K562 (cell line): ENCODE results near the gene USP13. TPM values are rescaled to one million over a fixed set of nuclear protein-coding genes. Genes with fewer than 3 reads are reported as not detected.

Experiments
- EP400 ChIP-seq: fragments of 450-650 bp; IDR thresholded peaks from 2 replicates; pipeline ENCODE4 v1.6.1; 2017; ENCODE audit warnings: antibody characterized with exemption, mild to moderate bottlenecking, moderate library complexity
- IRF2 ChIP-seq: sonication (generic); formaldehyde crosslinking; IDR thresholded peaks from 2 replicates; pipeline ENCODE4 v1.8.1; 2022; ENCODE audit warnings: mild to moderate bottlenecking, missing genetic modification reagents
- JUN ChIP-seq, 2 experiments: sonication (generic) in 1 of 2; formaldehyde crosslinking in 1 of 2; IDR thresholded peaks; 2 replicates each; pipeline versions ENCODE4 v1.6.1 to v1.8.0; 2012 to 2022; ENCODE audit warnings: borderline replicate concordance in 2 of 2, mild to moderate bottlenecking in 2 of 2, improper control_type of control experiment in 1 of 2, low read depth in 1 of 2, low read length in 1 of 2, missing genetic modification reagents in 1 of 2
- MAFF ChIP-seq: IDR thresholded peaks from 2 replicates; pipeline ENCODE4 v1.6.1; 2012; ENCODE audit warnings: low read length, improper control_type of control experiment
- MAFG ChIP-seq: fragments of 450-650 bp; conservative IDR thresholded peaks from 2 replicates; pipeline ENCODE4 v1.6.1; 2016; ENCODE audit warnings: missing genetic modification characterization, missing compliant biosample characterization
- MEF2D ChIP-seq: conservative IDR thresholded peaks from 2 replicates; pipeline ENCODE4 v1.6.1; 2016; ENCODE audit warnings: low read depth, missing genetic modification characterization, missing compliant biosample characterization
- MGA ChIP-seq: fragments of 450-650 bp; IDR thresholded peaks from 2 replicates; pipeline ENCODE4 v1.6.1; 2016; ENCODE audit warnings: mild to moderate bottlenecking, moderate library complexity
- MXI1 ChIP-seq: IDR thresholded peaks from 2 replicates; pipeline ENCODE4 v1.6.1; 2011; ENCODE audit warnings: low read depth, mild to moderate bottlenecking, improper control_type of control experiment, low read length
- NCOR1 ChIP-seq: fragments of 450-650 bp; IDR thresholded peaks from 2 replicates; pipeline ENCODE4 v1.6.1; 2016; ENCODE audit warnings: mild to moderate bottlenecking, moderate library complexity
- SMARCC2 ChIP-seq: fragments of 450-650 bp; IDR thresholded peaks from 2 replicates; pipeline ENCODE4 v1.6.1; 2017; ENCODE audit warnings: antibody characterized with exemption, moderate library complexity, mild to moderate bottlenecking, low read depth
- polyA plus RNA-seq, 8 experiments: library from polyadenylated mRNA; depleted of rRNA in 4 of 8; stranded (reverse) in 5 of 8; unstranded in 3 of 8; fragments of >200 nt; fragmentation: Nextera tagmentation in 2 of 8; fragmentation: Illumina TruSeq in 1 of 8; extraction: Ambion mirVana in 2 of 8; extraction: Trizol in 1 of 8; gene quantifications; 2 replicates each; pipeline versions ENCODE4 v1.2.1 to v1.2.3, GENCODE V29; 2011 to 2014; ENCODE audit warnings: inconsistent platforms in 1 of 8, missing spikeins in 1 of 8
- total RNA-seq, 7 experiments: library from RNA; depleted of rRNA in 6 of 7; stranded (reverse); fragments of >200 nt in 6 of 7; fragmentation: Illumina TruSeq in 2 of 7; extraction: Trizol in 2 of 7; gene quantifications; 2 replicates each; pipeline versions ENCODE4 v1.2.1 to v1.2.3, GENCODE V29; 2011 to 2021; ENCODE audit warnings: low replicate concordance in 1 of 7

USP13 gene
- total and polyA plus RNA-seq, 9 of the 15 experiments (the other 6 are each of a cell fraction or from before 2014, with no cell fraction given): 0.11 to 2.3 (median 0.51) TPM

DNA sequence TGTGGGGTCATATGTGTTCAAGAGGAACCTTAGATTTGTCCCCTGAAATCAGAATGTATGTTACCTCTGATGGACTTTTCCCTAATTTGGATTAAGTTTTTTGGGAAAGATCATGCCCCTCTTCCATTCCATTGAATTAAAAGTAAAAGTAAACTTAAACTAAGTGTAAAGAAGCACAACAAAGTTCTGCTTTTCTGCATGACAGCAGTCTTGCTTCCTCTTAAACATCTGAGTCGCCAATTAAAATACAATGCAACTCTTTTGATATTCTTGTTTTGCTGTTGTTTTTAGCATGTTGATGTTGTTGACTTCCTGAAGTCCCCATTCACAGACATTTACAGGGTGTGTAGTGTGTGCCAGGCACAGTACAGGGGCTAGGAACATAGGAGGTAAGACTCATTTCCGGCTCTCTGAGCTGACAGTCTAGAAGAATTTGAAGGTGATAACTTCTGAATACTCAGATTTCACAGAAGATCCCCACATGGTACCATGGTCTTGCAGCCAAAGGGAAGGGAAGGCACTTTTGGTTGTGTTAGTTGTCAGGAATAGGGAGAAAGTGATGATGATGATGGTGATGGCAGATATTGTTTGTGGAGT lies 45.0 kb downstream of the USP13 start (continued):
- no peak for TF ChIP-seq MGA
- TF ChIP-seq NCOR1: no peak
- TF ChIP-seq JUN (IDR thresholded peaks at IDR 0.05; ENCODE audit: borderline replicate concordance, low read depth, low read length): no peak
- TF ChIP-seq JUN (CRISPR knock-in tag; IDR thresholded peaks at IDR 0.05; ENCODE audit: borderline replicate concordance): no peak
- TF ChIP-seq MXI1: no peak
- TF ChIP-seq IRF2: no peak
- no peak for TF ChIP-seq SMARCC2
- TF ChIP-seq EP400: no peak
- no peak for TF ChIP-seq MAFG (tag)
- no peak for TF ChIP-seq MAFF
- TF ChIP-seq MEF2D (tag): no peak
